SU-DHL-6 (cell line): ENCODE data around the gene SHC3.

Experiments
- H2AFZ ChIP-seq: fragments of 200-600 bp; sonication (generic); 2 replicates; pipeline ENCODE4 v1.6.1; 2014; ENCODE audit warnings: low read depth, mild to moderate bottlenecking, moderate library complexity, mixed read lengths, antibody characterized with exemption, low read length; ENCODE audit not compliant: severe bottlenecking
- H3F3A ChIP-seq: fragments of 200-600 bp; shearing (Covaris generic); 2 replicates; pipeline ENCODE4 v1.6.0; 2016; ENCODE audit warnings: antibody characterized with exemption, mild to moderate bottlenecking; ENCODE audit not compliant: insufficient read depth
- H3K27ac ChIP-seq: fragments of 200-600 bp; sonication (generic); 2 replicates; pipeline ENCODE4 v1.5.1; 2016; ENCODE audit warnings: low read depth, mild to moderate bottlenecking, low read length, moderate library complexity, mixed read lengths
- H3K27me3 ChIP-seq: fragments of 200-600 bp; sonication (generic), shearing (Covaris generic); 2 replicates; pipeline ENCODE4 v1.6.0; 2014; ENCODE audit warnings: mild to moderate bottlenecking, low read length
- H3K36me3 ChIP-seq: fragments of 200-600 bp; sonication (generic); 2 replicates; pipeline ENCODE4 v1.6.1; 2014; ENCODE audit warnings: mild to moderate bottlenecking, low read length, mixed read lengths
- H3K4me2 ChIP-seq: fragments of 300-600, 200-600 bp; shearing (Covaris generic), sonication (generic); 2 replicates; pipeline ENCODE4 v1.6.0; 2014; ENCODE audit warnings: low read length, low read depth, mild to moderate bottlenecking; ENCODE audit not compliant: poor library complexity, severe bottlenecking
- H3K4me3 ChIP-seq: fragments of 200-600 bp; sonication (generic); 2 replicates; pipeline ENCODE4 v1.5.1; 2014; ENCODE audit warnings: antibody characterized with exemption, low read length, mild to moderate bottlenecking, mixed read lengths; ENCODE audit not compliant: insufficient read depth, poor library complexity, severe bottlenecking
- H3K79me2 ChIP-seq: fragments of 200-600 bp; sonication (generic); 2 replicates; pipeline ENCODE4 v1.6.1; 2014; ENCODE audit warnings: mild to moderate bottlenecking, low read length, moderate library complexity; ENCODE audit not compliant: insufficient read depth
- H3K9ac ChIP-seq: fragments of 200-600 bp; sonication (generic); 2 replicates; pipeline ENCODE4 v1.7.0; 2014; ENCODE audit warnings: mild to moderate bottlenecking, low read length
- H3K9me2 ChIP-seq: fragments of 200-600 bp; sonication (generic); replicated peaks from 2 replicates; pipeline ENCODE4 v1.6.1; 2014; ENCODE audit warnings: low read length; ENCODE audit not compliant: insufficient read depth
- H3K9me3 ChIP-seq: fragments of 200-600 bp; sonication (generic); 2 replicates; pipeline ENCODE4 v1.6.1; 2014; ENCODE audit warnings: low read length, mixed read lengths; ENCODE audit not compliant: insufficient read depth
- H4K20me1 ChIP-seq: fragments of 200-600 bp; sonication (generic); 2 replicates; pipeline ENCODE4 v1.6.1; 2014; ENCODE audit warnings: low read depth, mild to moderate bottlenecking, antibody characterized with exemption, low read length, moderate library complexity, mixed read lengths
- EZH2phosphoT487 ChIP-seq: fragments of 200-600 bp; sonication (generic), shearing (Covaris generic); conservative IDR thresholded peaks from 2 replicates; pipeline ENCODE4 v1.6.1; 2018; ENCODE audit warnings: mild to moderate bottlenecking, antibody characterized with exemption, low read length, moderate library complexity, mixed read lengths
- TF ChIP-seq, protein P1 (sequence below): fragments of 200-600 bp; sonication (generic); IDR thresholded peaks from one replicate; pipeline ENCODE4 v1.5.1; 2017; ENCODE audit warnings: antibody characterized with exemption, mild to moderate bottlenecking, low read length, moderate library complexity; ENCODE audit not compliant: insufficient read depth, poor library complexity, severe bottlenecking

SHC3 gene

GRCh38 chr9:89113851-89114250, 64.8 kb downstream of the SHC3 start:
- Histone ChIP-seq H3K4me3 (no peak overlapping the region), H3K9ac (no peak overlapping the region), H3K36me3 (no peaks in the 10 kb centered on the region), H3K27ac (no peak overlapping the region), H3K4me2 (no peak overlapping the region), H3F3A (no peaks in the 10 kb centered on the region), H3K9me3 (no peaks in the 10 kb centered on the region), H3K79me2 (no peaks in the 10 kb centered on the region), H2AFZ (no peak overlapping the region), H3K9me2 (no peaks in the 10 kb centered on the region), H4K20me1 (no peaks in the 10 kb centered on the region), H3K27me3 (no peaks in the 10 kb centered on the region)
- TF ChIP-seq, protein P1, sequence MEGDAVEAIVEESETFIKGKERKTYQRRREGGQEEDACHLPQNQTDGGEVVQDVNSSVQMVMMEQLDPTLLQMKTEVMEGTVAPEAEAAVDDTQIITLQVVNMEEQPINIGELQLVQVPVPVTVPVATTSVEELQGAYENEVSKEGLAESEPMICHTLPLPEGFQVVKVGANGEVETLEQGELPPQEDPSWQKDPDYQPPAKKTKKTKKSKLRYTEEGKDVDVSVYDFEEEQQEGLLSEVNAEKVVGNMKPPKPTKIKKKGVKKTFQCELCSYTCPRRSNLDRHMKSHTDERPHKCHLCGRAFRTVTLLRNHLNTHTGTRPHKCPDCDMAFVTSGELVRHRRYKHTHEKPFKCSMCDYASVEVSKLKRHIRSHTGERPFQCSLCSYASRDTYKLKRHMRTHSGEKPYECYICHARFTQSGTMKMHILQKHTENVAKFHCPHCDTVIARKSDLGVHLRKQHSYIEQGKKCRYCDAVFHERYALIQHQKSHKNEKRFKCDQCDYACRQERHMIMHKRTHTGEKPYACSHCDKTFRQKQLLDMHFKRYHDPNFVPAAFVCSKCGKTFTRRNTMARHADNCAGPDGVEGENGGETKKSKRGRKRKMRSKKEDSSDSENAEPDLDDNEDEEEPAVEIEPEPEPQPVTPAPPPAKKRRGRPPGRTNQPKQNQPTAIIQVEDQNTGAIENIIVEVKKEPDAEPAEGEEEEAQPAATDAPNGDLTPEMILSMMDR: no peak
- TF ChIP-seq EZH2phosphoT487: no peak

DNA sequence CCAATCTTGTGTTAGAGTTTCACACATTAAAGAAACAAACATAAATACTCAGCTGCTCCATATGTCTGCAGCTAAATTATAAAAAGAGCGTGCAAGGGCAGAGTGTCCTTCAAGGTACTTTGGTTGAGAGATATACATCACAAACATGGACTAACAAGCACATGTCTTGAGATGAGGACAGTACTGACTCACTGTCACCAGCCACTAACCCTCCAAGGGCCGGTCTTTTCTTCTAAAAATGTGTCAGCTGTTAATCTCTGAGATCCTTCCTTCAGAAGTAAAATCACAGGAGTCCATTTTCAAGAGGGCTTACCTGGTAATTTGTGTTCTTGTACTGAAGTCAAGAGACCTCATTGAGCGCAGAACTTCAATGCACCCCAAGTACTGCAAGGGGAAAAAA, 66.4 kb downstream of the SHC3 start:
- H4K20me1 ChIP-seq: no peaks in the 10 kb centered on the region
- no peak overlapping the region for H3K9ac ChIP-seq
- H3F3A ChIP-seq: no peaks in the 10 kb centered on the region
- no peaks in the 10 kb centered on the region for H3K9me3 ChIP-seq
- H3K27me3 ChIP-seq: no peaks in the 10 kb centered on the region
- no peak overlapping the region for H3K4me2 ChIP-seq
- H2AFZ ChIP-seq: no peak overlapping the region
- no peak overlapping the region for H3K4me3 ChIP-seq
- H3K27ac ChIP-seq: no peak overlapping the region
- H3K79me2 ChIP-seq: no peaks in the 10 kb centered on the region
- TF ChIP-seq EZH2phosphoT487: no peak
- no peaks in the 10 kb centered on the region for H3K9me2 ChIP-seq
- H3K36me3 ChIP-seq: no peaks in the 10 kb centered on the region

- H3K27me3 ChIP-seq: 0 out of 2 replicates have a peak, but pooled peaks cover 2% of the 10 kb centered on the region
- no peak for TF ChIP-seq EZH2phosphoT487
- TF ChIP-seq, protein P1: no peak
- no peaks in the 10 kb centered on the region for H3K79me2 ChIP-seq
- no peak overlapping the region for H3K9ac ChIP-seq
- H3K4me3 ChIP-seq: no peak overlapping the region
- H3K4me2 ChIP-seq: no peak overlapping the region
- no peaks in the 10 kb centered on the region for H3K9me2 ChIP-seq
- H2AFZ ChIP-seq: no peak overlapping the region
- no peaks in the 10 kb centered on the region for H3K36me3 ChIP-seq
- no peaks in the 10 kb centered on the region for H3F3A ChIP-seq
- no peaks in the 10 kb centered on the region for H3K9me3 ChIP-seq
- no peak overlapping the region for H3K27ac ChIP-seq
- H4K20me1 ChIP-seq: no peaks in the 10 kb centered on the region
These were observed 69.0 kb downstream of the SHC3 start for GRCh38 chr9:89109666-89110065.

GRCh38 chr9:89107406-89107805, 71.2 kb downstream of the SHC3 start:
- Histone ChIP-seq H4K20me1 (no peaks in the 10 kb centered on the region), H3K9me3 (no peaks in the 10 kb centered on the region), H3F3A (no peaks in the 10 kb centered on the region), H2AFZ (no peak overlapping the region), H3K27ac (no peak overlapping the region), H3K36me3 (no peaks in the 10 kb centered on the region), H3K27me3 (0 out of 2 replicates have a peak, but pooled peaks cover 2% of the 10 kb centered on the region), H3K9ac (no peak overlapping the region), H3K4me3 (no peak overlapping the region), H3K9me2 (no peaks in the 10 kb centered on the region), H3K4me2 (no peak overlapping the region), H3K79me2 (no peaks in the 10 kb centered on the region)
- TF ChIP-seq, protein P1: no peak
- no peak for TF ChIP-seq EZH2phosphoT487
